ENCODE results near the gene AFF3.

GRCh38 chr2:99562516-99562915, 579.9 kb downstream of the AFF3 start:
- TF ChIP-seq POLR2A (IDR thresholded peaks at IDR 0.05) (no peak), CTCF (IDR thresholded peaks at IDR 0.05) (no peak), POLR2AphosphoS5 (IDR thresholded peaks at IDR 0.05) (no peak)
